ENCODE data around the gene DPAGT1.
"Not testable (repeated sequence)": the region's sequence is repeated elsewhere in the genome, so short reads cannot be mapped to it uniquely, and the experiment has no call there.

DPAGT1 gene

DNA sequence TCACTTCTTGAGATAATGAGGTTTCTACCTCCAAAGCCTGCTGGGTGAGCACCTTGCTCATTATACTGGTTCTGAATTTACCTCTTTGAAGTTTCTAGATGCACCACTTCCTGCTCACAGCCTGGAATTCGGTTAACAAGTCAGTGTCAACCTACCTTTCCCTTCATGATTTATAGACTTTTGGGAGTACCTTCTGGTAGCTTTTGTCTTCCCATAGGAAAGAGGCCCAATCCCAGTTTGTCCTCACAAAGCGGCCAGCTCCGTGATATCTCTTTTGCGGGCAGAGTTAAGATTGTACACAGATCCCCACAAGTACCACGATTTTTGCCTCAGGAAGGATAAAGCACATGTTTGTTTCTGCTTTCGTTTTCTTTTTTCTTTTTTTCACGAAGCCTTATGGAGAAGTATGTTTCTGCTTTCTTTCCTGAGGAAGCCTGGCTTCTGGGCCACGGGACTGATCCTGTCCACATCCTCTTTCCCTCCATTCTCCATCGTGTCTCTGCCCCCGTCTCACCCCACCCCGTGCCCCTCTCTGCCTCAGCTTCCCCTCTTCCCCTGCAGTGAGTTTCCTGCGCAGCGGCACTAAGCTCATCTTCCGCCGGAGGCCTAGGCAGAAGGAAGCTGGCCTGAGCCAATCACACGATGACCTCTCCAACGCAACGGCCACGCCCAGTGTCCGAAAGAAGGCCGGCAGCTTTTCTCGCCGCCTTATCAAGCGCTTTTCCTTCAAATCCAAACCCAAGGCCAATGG lies 14.0 kb upstream of the DPAGT1 start:
- DNase-seq: no peak

DNA sequence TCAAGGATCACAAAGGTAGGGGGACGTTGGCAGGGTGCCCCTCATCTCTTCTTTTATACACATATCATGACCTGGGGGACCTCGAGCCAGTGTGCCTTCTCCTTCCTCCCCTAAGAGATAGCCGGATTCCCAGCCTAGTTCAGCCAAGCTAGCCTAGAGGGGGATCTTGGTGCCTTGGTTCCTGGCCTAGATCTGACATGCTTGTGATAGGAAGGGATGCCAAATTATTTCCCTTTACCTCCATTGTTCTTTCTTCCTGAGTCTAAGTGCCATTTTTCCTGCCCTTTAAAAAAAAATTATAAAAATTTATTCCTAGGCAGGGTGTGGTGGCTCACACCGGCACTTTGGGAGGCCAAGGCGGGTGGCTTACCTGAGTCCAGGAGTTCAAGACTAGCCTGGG lies 12.7 kb upstream of the DPAGT1 start:
- no peak for DNase-seq

DNA sequence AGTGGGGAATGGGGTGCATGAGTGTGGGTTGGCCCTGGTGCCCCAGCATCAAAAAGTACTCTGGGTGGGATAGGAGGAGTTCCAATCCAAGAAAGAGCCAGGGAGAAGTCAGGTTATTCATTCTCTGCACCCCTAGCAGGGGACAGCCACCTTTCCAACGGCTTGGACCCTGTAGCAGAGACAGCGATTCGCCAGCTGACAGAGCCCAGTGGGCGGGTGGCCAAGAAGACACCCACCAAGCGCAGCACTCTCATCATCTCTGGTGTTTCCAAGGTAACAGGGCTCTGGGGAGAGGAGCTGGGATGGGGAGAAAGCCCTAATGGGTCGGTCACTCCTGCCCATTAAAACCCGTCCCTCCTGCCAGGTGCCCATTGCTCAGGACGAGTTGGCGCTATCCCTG lies 12.1 kb upstream of the DPAGT1 start:
- no peak for DNase-seq

DNA sequence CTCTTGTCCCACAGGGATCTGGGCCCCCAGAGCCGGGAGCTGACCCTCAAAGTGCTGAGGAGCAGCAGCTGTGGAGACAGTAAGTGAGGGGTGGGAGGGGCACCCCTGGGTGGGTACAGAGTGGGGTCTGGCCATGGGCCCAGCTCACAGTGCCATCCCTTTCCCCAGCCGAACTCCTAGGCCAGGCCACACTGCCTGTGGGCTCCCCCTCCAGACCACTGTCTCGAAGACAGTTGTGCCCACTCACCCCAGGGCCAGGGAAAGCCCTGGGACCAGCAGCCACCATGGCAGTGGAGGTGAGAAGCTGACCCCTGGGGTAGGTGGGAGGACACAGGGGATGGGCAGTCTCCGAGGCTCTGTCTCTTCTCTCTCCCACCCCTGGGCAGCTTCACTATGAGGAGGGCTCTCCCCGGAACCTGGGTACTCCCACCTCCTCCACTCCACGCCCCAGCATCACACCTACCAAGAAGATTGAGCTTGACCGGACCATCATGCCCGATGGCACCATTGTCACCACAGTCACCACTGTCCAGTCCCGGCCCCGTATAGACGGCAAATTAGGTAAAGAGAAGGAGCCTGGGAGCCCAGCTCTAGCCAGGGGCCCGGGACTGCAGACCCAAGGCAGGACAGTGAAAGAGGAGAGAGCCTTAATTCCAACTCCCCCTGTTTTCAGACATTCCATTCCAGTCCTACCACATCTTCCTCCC lies 10.8 kb upstream of the DPAGT1 start:
- no peak for DNase-seq

DNA sequence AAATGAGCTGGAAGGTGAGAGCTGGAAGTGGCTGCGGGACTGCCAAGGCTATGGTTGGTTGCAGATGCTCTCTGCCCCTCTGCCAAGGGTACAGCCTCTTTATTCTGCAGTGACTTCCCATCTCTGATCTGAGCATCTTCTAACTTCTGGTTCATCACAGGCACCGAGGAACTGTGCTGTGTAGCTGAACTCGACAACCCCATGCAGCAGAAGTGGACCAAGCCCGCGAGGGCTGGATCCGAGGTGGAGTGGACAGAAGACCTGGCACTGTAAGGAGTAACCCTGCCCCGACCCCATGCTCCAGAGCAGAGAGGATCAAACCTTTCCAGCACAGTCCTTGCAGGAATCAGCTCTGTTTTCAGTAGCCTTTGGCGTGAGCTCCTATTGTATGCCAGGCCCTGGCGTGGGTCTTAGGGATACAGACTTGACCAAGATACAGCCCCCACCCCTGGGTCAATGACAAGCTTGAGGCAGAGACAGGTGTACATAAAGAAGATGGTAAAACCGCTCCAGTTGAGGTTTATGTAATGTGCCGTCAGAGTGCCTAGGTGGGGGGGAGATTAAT lies 9.8 kb upstream of the DPAGT1 start:
- DNase-seq: no peak

DNA sequence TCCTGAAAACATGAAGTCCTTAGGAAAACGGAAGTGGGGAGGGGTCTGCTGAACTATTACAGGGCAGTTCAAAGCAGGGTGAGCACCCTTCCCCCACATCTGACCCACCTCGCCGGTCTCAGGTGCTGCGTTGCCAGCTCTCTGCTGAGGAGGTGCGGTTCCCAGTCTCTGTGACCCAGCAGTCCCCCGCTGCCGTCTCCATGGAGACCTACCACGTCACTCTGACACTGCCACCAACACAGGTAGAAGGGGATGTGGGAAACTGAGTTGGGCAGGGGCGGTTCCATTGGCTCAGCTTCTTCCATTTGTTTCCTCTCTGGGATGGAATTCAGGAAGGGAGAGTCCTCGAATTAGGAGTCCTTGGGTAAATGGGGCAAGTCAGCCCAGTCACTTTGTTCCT lies 8.8 kb upstream of the DPAGT1 start:
- DNase-seq: no peak

DNA sequence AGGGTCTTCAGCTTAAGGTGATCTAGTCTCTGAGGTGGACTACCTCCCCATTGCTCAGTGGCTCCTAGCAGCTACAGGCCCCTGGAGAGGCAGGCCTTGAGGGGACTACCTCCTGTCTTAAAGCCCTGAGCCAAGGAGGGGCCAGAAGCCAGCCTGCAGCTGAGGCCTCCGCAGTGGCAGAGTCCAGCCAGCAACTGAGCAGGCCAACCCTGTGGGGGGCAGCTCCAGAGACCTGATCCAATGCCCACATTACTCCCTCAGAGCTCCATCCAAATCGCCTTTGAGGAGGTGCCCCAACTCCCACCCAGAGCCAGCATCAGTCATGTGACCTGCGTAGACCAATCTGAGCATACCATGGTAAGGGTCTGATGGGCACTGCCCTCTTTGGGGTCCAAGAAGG lies 8.2 kb upstream of the DPAGT1 start:
- no peak for DNase-seq

DNA sequence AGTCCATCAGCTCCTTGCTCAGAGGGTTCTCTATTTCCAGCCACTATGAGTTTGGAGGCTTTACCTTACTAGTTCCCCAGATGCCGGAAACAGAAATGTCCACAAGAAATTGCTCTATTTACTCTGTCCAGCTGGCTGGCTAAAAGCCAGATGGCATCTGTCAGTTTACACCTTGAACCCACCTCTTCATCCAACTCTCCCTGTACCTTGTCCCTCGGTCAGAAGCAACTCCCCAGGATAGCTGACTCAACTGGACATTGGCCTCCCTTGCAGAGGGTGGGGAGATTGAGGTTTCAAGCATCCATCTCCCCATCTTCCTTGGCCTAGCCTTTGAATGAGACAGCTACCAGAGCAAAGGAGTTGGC lies 7.2 kb upstream of the DPAGT1 start:
- no peak for DNase-seq

DNA sequence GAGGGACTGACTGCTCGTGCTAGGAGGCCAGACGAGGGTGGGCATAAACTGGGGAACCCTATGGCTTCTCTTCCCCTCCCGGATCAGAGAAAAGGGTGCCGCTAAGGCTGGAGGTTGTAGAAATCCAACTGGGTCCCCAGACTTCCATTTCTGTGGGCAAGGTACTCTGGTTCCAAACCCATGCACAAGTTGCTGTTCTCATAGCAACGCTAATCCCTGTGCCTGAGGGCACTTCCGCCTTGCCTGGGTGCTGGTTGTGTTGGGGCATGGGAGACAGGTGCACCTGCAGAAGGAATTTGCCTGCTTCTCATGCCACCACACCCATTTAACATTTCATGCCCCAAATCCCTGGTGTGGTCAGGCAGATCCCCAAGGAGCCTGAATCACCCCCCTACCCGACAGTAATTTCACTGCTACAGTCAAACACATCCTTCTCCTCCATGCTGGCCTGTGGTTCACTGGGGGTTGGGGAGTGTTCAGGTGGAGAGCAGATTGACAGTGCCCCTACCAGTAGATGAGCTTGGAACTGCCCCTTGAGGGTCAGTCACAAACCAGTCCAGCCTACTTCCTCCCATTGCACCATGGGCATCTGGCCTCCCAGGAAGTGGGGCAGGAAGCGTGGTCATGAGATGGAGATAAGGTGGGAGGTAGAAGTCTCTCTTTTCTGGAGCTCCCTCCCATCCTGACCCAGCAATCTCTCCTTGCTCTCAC lies 6.6 kb upstream of the DPAGT1 start:
- no peak for DNase-seq

DNA sequence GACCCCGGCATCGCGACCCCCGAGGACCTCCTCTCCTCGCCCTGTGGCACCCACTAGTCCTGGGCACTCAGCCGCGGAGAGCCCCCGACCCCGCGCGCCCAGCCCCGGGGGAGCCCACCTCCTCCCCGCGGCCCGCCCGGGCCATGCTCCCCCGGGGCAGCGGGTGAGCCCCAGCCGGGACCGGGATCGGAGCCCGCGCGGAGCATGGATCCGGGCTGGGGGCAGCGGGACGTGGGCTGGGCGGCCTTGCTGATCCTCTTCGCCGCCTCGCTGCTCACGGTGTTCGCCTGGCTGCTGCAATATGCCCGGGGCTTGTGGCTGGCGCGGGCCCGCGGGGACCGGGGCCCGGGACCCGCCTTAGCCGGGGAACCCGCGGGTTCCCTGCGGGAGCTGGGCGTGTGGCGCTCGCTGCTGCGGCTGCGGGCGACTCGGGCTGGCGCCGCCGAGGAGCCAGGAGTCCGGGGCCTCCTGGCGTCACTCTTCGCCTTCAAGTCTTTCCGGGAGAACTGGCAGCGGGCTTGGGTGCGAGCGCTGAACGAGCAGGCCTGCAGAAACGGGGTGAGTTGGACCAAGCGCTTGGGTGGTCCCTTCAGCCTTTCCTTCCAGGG lies 6.0 kb upstream of the DPAGT1 start:
- DNase-seq: no peak

DNA sequence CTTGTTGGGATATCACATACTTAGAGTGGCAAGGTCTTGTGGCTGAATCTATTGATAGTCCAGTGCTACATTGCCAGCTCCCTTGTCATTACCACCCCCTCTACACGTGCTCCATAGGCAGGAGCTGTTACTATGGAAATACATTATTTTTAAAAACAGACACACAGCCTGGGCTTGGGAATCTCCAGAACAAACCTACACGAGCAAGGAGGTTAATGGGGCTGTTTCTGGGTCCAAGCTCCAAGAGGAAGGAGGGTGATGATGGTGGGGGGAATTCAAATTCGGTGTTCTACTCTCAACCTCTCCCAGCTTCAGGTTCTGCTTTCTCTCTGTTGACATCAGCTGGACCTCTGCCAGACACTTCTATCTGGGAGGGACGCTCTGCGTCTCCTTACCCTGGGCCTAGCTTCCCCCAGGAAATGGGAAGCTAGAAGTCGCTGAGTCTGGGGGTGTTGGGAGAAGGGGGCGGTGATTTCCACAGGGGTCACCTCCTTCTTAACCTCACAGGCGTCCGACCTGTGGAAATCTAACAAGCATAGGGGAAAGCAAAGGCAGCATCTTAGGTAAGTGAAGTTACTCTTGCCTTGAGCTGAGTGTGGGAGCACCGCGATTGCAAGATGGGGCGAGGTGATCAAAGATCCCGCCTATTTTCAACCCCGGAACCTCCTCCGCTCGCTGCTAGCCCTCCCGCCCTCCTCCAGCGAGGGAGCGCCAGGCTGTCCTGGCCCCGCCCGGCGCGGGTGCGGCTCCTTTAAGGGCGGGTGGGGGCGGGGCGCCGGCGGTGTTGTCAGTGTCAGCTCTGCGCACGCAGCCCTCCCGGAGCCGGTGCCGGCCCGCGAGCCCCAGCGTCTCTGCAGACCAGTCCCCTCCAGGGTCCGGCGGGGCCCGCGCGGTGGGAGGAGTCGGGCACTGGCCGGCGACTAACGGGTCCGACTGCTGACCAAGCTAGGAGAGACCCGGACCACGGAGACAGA lies 5.2 kb upstream of the DPAGT1 start, which contains the start of gene C2CD2L:
TSS of gene C2CD2L (plus strand) at position 781 of the 974 bp plus-strand sequence. CDS start 398 bp downstream, outside the sequence.
- peak; percentile 72 for DNase-seq

DNA sequence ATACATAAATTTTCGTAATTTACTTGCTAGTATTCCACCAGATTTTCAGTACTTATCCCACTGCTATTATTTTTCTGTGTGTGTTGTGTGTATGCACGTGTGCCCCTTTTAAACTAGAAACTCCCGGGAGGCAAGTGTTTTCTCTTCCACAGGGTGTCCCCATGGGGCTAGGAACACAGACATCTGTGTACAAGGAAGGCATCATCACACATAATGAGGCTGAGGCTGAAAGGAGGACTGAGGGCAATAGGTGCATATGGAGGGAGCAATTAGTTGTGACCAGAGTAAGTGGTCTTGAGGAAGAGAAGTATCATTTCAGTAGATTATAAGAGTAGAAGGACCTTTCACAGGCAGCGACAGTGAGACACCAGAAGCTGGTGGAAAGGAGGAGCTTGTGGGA lies 2.1 kb upstream of the DPAGT1 start:
- DNase-seq: no peak

DNA sequence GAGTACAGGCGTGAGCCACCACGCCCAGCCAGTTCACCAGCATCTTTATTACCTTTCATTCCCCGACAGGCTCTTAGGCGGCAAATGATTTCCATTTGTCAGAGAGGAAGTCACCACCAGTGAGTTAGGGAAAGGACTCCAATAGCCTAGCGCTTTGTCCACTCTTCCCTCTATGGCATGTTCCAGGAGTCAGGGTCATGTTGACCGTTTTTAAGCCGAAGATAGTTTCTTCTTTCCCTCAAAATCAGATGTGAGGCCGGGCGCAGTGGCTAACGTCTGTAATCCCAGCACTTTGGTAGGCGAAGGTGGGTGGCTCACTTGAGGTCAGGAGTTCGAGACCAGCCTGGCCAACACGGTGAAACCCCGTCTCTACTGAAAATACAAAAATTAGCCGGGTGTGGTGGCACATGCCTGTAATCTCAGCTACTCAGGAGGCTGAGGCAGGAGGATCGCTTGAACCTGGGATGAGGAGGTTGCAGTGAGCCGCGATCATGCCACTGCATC lies 1.6 kb upstream of the DPAGT1 start:
- not testable (repeated sequence) for DNase-seq

DNA sequence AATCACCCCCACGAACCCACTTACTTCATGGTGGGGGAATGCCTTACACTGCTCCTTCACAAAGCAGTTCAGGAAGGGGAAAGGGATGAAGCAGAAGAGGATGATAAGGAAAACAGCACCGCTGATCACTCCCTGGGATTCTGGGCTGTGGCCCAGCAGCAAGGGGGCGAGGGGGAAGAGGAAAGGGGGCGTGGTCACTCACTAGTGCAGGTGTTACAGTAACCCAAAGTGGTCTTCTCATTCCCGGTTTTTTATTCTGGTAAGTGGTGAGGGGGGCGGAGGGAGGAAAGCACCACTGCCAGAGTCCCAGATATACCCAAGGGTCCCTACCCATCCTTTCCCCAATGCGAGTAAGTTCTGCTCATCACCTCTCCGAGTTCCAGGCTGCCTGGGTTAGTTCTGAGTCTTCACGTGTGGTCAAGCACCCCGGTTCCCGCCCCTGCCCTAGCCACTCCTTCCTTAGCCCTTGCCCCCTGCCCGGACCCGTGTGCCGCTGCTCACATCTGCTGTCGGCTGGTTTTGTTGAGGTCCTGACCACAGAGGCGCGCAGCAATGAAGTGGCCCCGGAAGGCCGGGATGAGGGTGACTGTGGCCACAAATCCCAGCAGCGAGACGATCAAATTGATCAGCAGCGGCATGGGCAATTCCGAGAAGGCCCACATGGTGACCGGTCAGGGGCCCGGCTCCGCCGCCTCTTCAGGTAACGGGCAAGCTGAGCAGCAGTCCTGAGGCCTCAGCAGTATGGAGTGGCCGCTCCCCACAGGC lies 477 bp downstream of the DPAGT1 start:
- no peak for DNase-seq

DNA sequence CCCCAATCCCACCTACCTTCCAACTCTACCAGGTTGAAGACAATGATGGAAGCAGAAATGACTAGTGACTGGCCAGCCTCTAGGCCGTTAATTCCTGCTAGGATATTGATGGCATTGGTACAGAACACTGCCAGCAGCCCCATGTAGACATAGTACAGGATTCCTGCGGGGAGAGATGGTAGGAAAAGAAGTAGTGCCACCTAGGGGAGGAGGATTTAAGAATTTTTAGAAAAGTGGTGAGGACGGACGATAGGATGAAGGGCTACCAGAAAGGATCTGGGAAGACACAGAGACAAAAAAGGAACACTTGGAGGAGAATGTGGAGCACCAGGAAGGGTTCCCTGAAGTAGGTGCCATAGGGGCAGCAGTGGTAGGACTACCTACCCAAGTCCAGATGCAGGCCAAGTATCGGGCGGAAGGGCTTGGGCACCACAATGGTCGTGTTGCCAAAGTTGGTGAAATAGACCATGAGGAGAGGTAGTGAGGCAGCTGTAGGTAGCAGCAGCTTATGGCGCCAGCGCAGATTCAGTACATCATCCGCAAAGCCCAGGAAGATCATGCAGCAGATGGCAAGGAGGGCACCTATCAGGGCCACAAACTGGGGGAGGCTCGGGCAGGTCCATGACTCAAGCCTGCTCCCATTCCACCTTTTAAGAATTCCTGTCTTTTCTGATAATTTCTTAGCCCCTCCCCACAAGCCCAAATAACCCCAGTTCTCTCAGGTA lies 1.2 kb downstream of the DPAGT1 start:
- no peak for DNase-seq

DNA sequence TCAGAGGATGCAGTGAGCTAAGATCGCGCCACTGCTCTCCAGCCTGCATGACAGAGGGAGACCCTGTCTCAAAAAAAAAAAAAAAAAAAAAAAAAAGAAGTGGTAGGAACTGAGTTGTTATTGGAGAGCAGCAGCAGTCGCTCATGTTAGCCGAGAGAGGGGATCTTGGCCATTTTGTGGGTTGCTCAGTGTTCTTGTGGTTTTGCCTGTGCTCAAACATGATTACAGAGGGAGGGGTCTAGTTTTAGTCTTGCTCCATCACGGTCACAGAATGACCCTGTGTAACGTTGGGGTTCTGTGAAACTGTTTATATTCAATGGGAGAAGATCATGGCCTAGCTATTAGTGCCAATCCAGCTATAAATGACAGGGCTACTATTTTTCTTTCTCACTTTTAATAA lies 1.9 kb downstream of the DPAGT1 start:
- DNase-seq: no peak

DNA sequence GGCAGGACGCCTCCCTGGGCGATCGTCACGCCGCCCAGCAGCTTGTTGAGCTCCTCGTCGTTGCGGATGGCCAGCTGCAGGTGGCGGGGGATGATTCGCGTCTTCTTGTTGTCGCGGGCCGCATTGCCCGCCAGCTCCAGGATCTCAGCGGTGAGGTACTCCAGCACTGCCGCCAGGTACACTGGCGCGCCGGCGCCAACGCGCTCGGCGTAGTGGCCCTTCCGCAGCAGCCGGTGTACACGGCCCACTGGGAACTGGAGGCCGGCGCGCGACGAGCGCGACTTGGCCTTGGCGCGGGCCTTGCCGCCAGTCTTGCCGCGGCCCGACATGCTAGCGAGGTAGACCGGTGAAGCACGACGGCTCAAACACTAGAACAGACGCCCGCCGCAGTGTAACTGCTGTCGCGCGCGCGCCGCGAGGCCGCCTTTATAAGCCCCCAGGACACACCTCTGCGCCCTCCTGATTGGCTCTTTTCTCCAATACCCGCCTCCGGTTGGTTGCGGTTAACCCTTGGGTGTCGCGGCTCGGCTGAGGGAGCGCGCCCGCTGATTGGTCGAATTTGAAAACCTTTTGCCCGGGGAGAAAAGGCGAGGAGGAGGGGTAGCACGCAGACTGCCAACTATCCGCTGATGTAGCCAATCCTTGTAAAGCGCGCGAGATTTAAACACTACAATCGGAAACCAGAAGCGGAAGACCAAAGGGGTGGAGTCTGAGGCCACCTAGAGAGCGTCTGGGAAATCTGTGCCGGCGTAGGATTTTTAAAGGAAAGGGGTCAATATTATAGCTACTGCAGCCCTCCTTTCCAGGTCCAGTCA lies 6.4 kb downstream of the DPAGT1 start:
- DNase-seq: peak; percentile 96

DNA sequence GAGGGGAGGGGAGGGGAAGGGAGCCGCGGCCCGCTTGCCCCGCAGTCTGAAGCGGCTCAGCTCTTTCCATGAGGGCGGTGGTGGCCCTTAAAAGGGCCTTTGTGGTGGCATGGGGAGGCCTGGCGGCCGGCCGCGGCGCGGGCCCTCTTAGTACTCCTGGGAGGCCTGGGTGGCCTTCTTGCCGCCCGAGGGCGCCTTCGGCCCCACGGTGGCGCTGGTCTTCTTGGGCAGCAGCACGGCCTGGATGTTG lies 6.9 kb downstream of the DPAGT1 start:
- DNase-seq: no peak

DNA sequence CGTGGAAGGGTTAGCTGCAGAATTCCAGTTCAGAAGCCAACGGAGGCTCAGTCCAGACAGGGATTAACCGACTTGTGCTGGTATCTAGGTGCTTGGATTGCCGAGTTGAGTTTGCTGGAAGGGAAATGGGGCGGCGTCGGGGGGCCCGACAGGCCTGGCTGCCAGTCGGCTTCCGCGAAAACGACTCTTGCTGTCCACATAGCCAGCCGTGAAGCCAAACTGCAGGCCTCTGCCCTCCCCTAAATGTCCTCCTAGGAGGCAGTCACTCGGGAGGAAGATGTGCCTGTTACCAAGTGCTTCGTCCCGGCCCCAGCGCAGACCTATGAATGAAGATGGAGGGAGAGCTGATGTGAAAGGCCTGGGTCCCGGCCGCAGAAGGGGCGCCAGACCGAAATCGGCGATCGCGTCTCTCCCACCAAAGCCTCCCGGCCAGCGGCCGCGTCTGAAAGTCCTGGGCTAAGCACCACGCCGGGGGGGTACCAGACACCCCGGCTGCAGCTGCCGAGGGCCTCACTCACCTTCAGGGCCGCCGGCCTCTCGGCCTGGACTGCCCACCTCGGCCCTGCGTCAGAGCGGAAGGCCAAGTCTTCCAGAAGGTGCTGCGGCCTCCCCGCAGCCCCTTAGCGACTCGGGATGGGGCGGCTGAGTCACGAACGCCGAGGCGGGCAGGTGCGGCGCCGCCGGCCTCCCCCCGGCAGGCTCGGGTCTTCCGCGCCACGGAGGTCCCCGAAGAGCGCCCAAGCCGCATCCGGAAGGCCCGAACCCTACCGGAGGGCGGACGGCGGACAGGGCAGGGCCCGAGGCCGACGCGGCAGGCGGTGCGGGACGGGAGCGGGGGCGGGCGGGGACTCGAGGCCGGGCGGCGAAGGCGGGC lies 7.5 kb downstream of the DPAGT1 start:
- no peak for DNase-seq
